ENCODE results near the gene TOM1L2. TPM values are rescaled to one million over a fixed set of nuclear protein-coding genes. Genes with fewer than 3 reads are reported as not detected.
"Not testable (repeated sequence)": the region's sequence is repeated elsewhere in the genome, so short reads cannot be mapped to it uniquely, and the experiment has no call there.

TOM1L2 gene
- total RNA-seq, 1 donor from 2014 or later: 144 TPM

- intact Hi-C loops (cut with DNase I): no loop called here
- ATAC-seq: no peak
- DNase-seq (ENCODE audit: low spot score): no peak
Observed at GRCh38 chr17:17978481-17979424, 6.6 kb upstream of the TOM1L2 start.

- ATAC-seq: no peak
- no peak for DNase-seq (ENCODE audit: low spot score)
- intact Hi-C loops (cut with DNase I): no loop called here
Observed at GRCh38 chr17:17976931-17977570, 4.9 kb upstream of the TOM1L2 start.

- ATAC-seq (no peak), DNase-seq (ENCODE audit: low spot score) (no peak)
- intact Hi-C loops (cut with DNase I): no loop called here
Observed at GRCh38 chr17:17975436-17975835, 3.2 kb upstream of the TOM1L2 start.

- ATAC-seq (no peak), DNase-seq (ENCODE audit: low spot score) (no peak)
- intact Hi-C loops (cut with DNase I): no loop called here
Observed at GRCh38 chr17:17972952-17973254, 703 bp upstream of the TOM1L2 start.

GRCh38 chr17:17971431-17972125, 622 bp downstream of the TOM1L2 start:
- ATAC-seq: no peak
- intact Hi-C loops (cut with DNase I): no loop called here

GRCh38 chr17:17970699-17971430, 1.3 kb downstream of the TOM1L2 start:
- ATAC-seq (no peak), DNase-seq (ENCODE audit: low spot score) (no peak)
- intact Hi-C loops (cut with DNase I): no loop called here

More at GRCh38 chr17:17971431-17972125, 622 bp downstream of the TOM1L2 start:
- DNase-seq (ENCODE audit: low spot score): peak; percentile 77

- ATAC-seq (no peak), DNase-seq (ENCODE audit: low spot score) (no peak)
- intact Hi-C loops (cut with DNase I): no loop called here
Observed at GRCh38 chr17:17966399-17966798, 5.8 kb downstream of the TOM1L2 start.

- DNase-seq (ENCODE audit: low spot score): no peak
Observed at GRCh38 chr17:17965152-17965721, 7.0 kb downstream of the TOM1L2 start.

GRCh38 chr17:17964710-17965109, 7.5 kb downstream of the TOM1L2 start:
- ATAC-seq (no peak), DNase-seq (ENCODE audit: low spot score) (no peak)
- intact Hi-C loops (cut with DNase I): no loop called here

More at GRCh38 chr17:17965152-17965721, 7.0 kb downstream of the TOM1L2 start:
- intact Hi-C loops (cut with DNase I): no loop called here
- ATAC-seq: no peak

- DNase-seq (ENCODE audit: low spot score) (no peak), ATAC-seq (no peak)
- intact Hi-C loops (cut with DNase I): no loop called here
Observed at GRCh38 chr17:17963694-17964436, 8.3 kb downstream of the TOM1L2 start.

- ATAC-seq: no peak
- DNase-seq (ENCODE audit: low spot score): no peak
- intact Hi-C loops (cut with DNase I): no loop called here
Observed at GRCh38 chr17:17963066-17963465, 9.1 kb downstream of the TOM1L2 start.

- intact Hi-C loops (cut with DNase I): no loop called here
- DNase-seq (ENCODE audit: low spot score): no peak
- no peak for ATAC-seq
Observed at GRCh38 chr17:17960500-17961030, 11.6 kb downstream of the TOM1L2 start.

GRCh38 chr17:17959520-17960361, 12.5 kb downstream of the TOM1L2 start:
- DNase-seq (ENCODE audit: low spot score): peak; percentile 19
- intact Hi-C loops (cut with DNase I): no loop called here
- peak; percentile 69 for ATAC-seq

- ATAC-seq (no peak), DNase-seq (ENCODE audit: low spot score) (peak; percentile 42)
- intact Hi-C loops (cut with DNase I): no loop called here
Observed at GRCh38 chr17:17958982-17959381, 13.2 kb downstream of the TOM1L2 start.

GRCh38 chr17:17957584-17957916, 14.7 kb downstream of the TOM1L2 start:
- ATAC-seq (no peak), DNase-seq (ENCODE audit: low spot score) (no peak)
- intact Hi-C loops (cut with DNase I): no loop called here

GRCh38 chr17:17955790-17956341, 16.3 kb downstream of the TOM1L2 start:
- intact Hi-C loops (cut with DNase I); DNase-seq (ENCODE audit: low spot score); ATAC-seq: not testable (repeated sequence)

- DNase-seq (ENCODE audit: low spot score) (no peak), ATAC-seq (no peak)
- intact Hi-C loops (cut with DNase I): no loop called here
Observed at GRCh38 chr17:17954079-17954478, 18.1 kb downstream of the TOM1L2 start.

Data from sciatic nerve (tissue), 2 donors.